CD14-positive monocyte (primary cell): ENCODE results near the gene GNAT2. TPM values are rescaled to one million over a fixed set of nuclear protein-coding genes. Genes with fewer than 3 reads are reported as not detected.
A peak's percentile ranks its signal among the peaks of the same experiment; 100 is the strongest.

ENCODE experiments used
- DNase-seq, 3 donors: peaks; one replicate each; pipeline ENCODE4 v3.0.0-alpha.2; 2011 to 2022
- H2AFZ ChIP-seq: 2 replicates; pipeline ENCODE4 v1.6.0; 2012; ENCODE audit warnings: mild to moderate bottlenecking, low read depth, low read length, inconsistent platforms; ENCODE audit not compliant: insufficient read depth, poor library complexity, severe bottlenecking
- H3K27ac ChIP-seq, 2 donors: 1 replicate in 1 of 2; 2 replicates in 1 of 2; pipeline ENCODE4 v1.5.1; 2012 to 2013; ENCODE audit warnings: low read length in 2 of 2, control low read depth in 1 of 2, inconsistent platforms in 1 of 2, low read depth in 1 of 2, mild to moderate bottlenecking in 1 of 2
- H3K27me3 ChIP-seq, 2 donors: one replicate each; pipeline versions ENCODE4 v1.6.0 to v1.6.1; 2011 to 2013; ENCODE audit warnings: low read length in 2 of 2; ENCODE audit not compliant: control insufficient read depth in 2 of 2, insufficient read depth in 2 of 2
- H3K36me3 ChIP-seq, 2 donors: replicated peaks in 1 of 2; 1 replicate in 1 of 2; 2 replicates in 1 of 2; pipeline versions ENCODE4 v1.5.1 to v1.6.1; 2012 to 2013; ENCODE audit warnings: low read length in 2 of 2, control low read depth in 1 of 2, inconsistent platforms in 1 of 2, mild to moderate bottlenecking in 1 of 2; ENCODE audit not compliant: insufficient read depth in 2 of 2, control insufficient read depth in 1 of 2
- H3K4me1 ChIP-seq, 2 donors: 1 replicate in 1 of 2; 2 replicates in 1 of 2; pipeline versions ENCODE4 v1.5.1 to v1.6.1; 2012 to 2013; ENCODE audit warnings: low read length in 2 of 2, control low read depth in 1 of 2, inconsistent platforms in 1 of 2, mild to moderate bottlenecking in 1 of 2, moderate library complexity in 1 of 2; ENCODE audit not compliant: insufficient read depth in 2 of 2, control insufficient read depth in 1 of 2
- H3K4me2 ChIP-seq: replicated peaks from 2 replicates; pipeline ENCODE3; 2012; ENCODE audit warnings: low read length, moderate library complexity, mild to moderate bottlenecking; ENCODE audit not compliant: poor library complexity, severe bottlenecking; ENCODE audit errors: extremely low read depth
- H3K4me3 ChIP-seq, 3 experiments: fragments of 200-600 bp in 1 of 3; sonication (generic) in 1 of 3; replicated peaks in 1 of 3; 1 replicate in 2 of 3; 2 replicates in 1 of 3; pipeline ENCODE4 v1.5.1; 2011 to 2013; ENCODE audit warnings: low read length in 3 of 3, mild to moderate bottlenecking in 3 of 3, control low read depth in 2 of 3, low read depth in 2 of 3, inconsistent platforms in 1 of 3, moderate library complexity in 1 of 3
- H3K79me2 ChIP-seq: 2 replicates; pipeline ENCODE4 v1.6.0; 2012; ENCODE audit warnings: mild to moderate bottlenecking, control low read depth, inconsistent platforms, low read length, moderate library complexity; ENCODE audit not compliant: insufficient read depth
- H3K9ac ChIP-seq: 2 replicates; pipeline ENCODE4 v1.6.0; 2017; ENCODE audit warnings: low read length, mild to moderate bottlenecking; ENCODE audit not compliant: insufficient read depth, poor library complexity, severe bottlenecking
- H3K9me3 ChIP-seq, 2 donors: replicated peaks in 1 of 2; 1 replicate in 1 of 2; 2 replicates in 1 of 2; pipeline versions ENCODE4 v1.5.1 to v1.6.1; 2012 to 2013; ENCODE audit warnings: low read length in 2 of 2, control low read depth in 1 of 2; ENCODE audit not compliant: control insufficient read depth in 1 of 2, insufficient read depth in 1 of 2
- H4K20me1 ChIP-seq: 2 replicates; pipeline ENCODE4 v1.6.0; 2012; ENCODE audit warnings: mild to moderate bottlenecking, low read length, control low read depth, moderate library complexity; ENCODE audit not compliant: insufficient read depth
- H3K27ac Mint-ChIP-seq, 7 donors: one replicate each; pipeline ENCODE4 v1.8.0; 2020; ENCODE audit warnings: mild to moderate bottlenecking in 7 of 7, mixed read lengths in 7 of 7, moderate library complexity in 6 of 7, inconsistent platforms in 2 of 7
- H3K27me3 Mint-ChIP-seq, 3 donors: one replicate each; pipeline ENCODE4 v1.8.0; 2021 to 2022; ENCODE audit warnings: low read depth in 3 of 3, mild to moderate bottlenecking in 3 of 3, mixed read lengths in 3 of 3, moderate library complexity in 3 of 3, inconsistent platforms in 1 of 3
- H3K36me3 Mint-ChIP-seq, 2 donors: one replicate each; pipeline ENCODE4 v1.8.0; 2020; ENCODE audit warnings: mixed read lengths in 2 of 2, inconsistent platforms in 1 of 2, mild to moderate bottlenecking in 1 of 2
- H3K4me1 Mint-ChIP-seq: one replicate; pipeline ENCODE4 v1.8.0; 2020; ENCODE audit warnings: mild to moderate bottlenecking, mixed read lengths
- H3K4me3 Mint-ChIP-seq, 2 donors: one replicate each; pipeline ENCODE4 v1.8.0; 2020; ENCODE audit warnings: mild to moderate bottlenecking in 2 of 2, mixed read lengths in 2 of 2, moderate library complexity in 1 of 2
- H3K9me3 Mint-ChIP-seq, 7 donors: one replicate each; pipeline ENCODE4 v1.8.0; 2020 to 2022; ENCODE audit warnings: mixed read lengths in 7 of 7, mild to moderate bottlenecking in 6 of 7, moderate library complexity in 6 of 7, inconsistent platforms in 2 of 7
- intact Hi-C, 2 donors: fragments of 100-400 bp; cut with micrococcal nuclease; formaldehyde crosslinking; loops; one replicate each; pipeline versions ENCODE4 v1.15.0 to v1.15.1; 2023
- polyA plus RNA-seq, 3 donors: library from polyadenylated mRNA; depleted of rRNA in 1 of 3; unstranded in 2 of 3; stranded (reverse) in 1 of 3; fragments of 300-500 nt in 2 of 3; fragments of >200 nt in 1 of 3; fragmentation: Illumina TruSeq in 2 of 3; gene quantifications; 1 replicate in 2 of 3; 2 replicates in 1 of 3; pipeline ENCODE4 v1.2.3, GENCODE V29; 2012 to 2021
- TF ChIP-seq, protein P1 (sequence below): fragments of 200-600 bp; IDR thresholded peaks from one replicate; pipeline ENCODE4 v1.8.0; 2022; ENCODE audit warnings: antibody characterized with exemption, mild to moderate bottlenecking

The GNAT2 gene
- polyA plus RNA-seq, 3 donors, result 0.05 TPM; not detected in 2

DNA sequence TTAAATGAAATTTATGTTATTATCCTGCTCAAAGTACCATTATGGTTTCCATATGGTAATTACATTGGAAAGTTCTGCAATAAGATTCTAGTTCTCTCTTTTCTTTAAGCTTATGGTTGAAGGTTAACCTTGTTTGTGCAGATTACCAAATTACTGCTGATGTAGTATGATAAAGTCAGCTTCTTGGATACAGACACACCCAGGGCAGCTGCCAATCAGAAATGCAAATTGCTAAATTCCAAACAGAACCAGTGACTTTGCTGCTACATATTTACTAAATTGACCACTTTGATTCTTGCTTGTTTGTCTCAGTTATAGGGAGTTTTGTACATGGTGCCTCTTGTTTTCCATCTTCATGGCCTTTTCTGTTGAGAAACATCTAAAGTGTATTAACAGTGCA is 26.5 kb downstream of the GNAT2 start:
- Histone ChIP-seq H2AFZ (no peak overlapping the region), H3K4me1 (peaks cover 0 to 7% of the 10 kb centered on the region in 2 donors), H3K79me2 (peaks cover 3% of the 10 kb centered on the region), H3K36me3 (peaks cover 70 to 100% of the 10 kb centered on the region in 2 donors), H3K27ac (no peak overlapping the region), H3K4me3 (no peak overlapping the region), H3K9me3 (no peaks in the 10 kb centered on the region), H4K20me1 (peaks cover 15% of the 10 kb centered on the region), H3K27me3 (no peaks in the 10 kb centered on the region), H3K9ac (no peak overlapping the region), H3K4me2 (no peak overlapping the region)
- H3K36me3 Mint-ChIP-seq, result peaks cover 77 to 91% of the 10 kb centered on the region in 2 donors
- H3K4me3 Mint-ChIP-seq, result no peak overlapping the region
- intact Hi-C loops, result no loop called here
- DNase-seq, result no peak
- no peaks in the 10 kb centered on the region for H3K27me3 Mint-ChIP-seq
- no peak overlapping the region for H3K27ac Mint-ChIP-seq
- peaks cover 10% of the 10 kb centered on the region for H3K4me1 Mint-ChIP-seq
- TF ChIP-seq, protein P1, sequence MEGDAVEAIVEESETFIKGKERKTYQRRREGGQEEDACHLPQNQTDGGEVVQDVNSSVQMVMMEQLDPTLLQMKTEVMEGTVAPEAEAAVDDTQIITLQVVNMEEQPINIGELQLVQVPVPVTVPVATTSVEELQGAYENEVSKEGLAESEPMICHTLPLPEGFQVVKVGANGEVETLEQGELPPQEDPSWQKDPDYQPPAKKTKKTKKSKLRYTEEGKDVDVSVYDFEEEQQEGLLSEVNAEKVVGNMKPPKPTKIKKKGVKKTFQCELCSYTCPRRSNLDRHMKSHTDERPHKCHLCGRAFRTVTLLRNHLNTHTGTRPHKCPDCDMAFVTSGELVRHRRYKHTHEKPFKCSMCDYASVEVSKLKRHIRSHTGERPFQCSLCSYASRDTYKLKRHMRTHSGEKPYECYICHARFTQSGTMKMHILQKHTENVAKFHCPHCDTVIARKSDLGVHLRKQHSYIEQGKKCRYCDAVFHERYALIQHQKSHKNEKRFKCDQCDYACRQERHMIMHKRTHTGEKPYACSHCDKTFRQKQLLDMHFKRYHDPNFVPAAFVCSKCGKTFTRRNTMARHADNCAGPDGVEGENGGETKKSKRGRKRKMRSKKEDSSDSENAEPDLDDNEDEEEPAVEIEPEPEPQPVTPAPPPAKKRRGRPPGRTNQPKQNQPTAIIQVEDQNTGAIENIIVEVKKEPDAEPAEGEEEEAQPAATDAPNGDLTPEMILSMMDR, result no peak
- H3K9me3 Mint-ChIP-seq, result no peaks in the 10 kb centered on the region

DNA sequence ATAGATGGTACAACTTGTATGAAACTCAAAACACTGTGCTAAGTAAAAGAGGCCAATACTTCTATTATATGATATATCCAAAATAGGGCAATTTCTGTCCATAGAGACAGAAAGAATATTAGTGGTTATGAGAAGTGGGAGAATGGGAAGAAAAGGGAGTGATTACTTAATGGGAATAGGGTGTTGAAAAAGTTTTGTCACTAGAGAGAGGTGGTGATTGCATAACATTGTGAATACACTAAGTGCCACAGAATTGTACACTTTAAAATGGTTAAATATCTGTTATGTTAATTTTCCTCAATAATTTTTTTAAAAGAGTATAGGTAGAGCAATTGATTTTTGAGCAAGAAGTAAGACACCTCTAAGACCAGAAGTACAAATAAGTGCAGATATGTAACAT is 29.7 kb downstream of the GNAT2 start:
- no peak overlapping the region for H2AFZ ChIP-seq
- H3K4me3 ChIP-seq, result no peak overlapping the region
- H3K27me3 ChIP-seq, result no peaks in the 10 kb centered on the region
- peaks cover 11% of the 10 kb centered on the region for H3K79me2 ChIP-seq
- Mint-ChIP-seq H3K36me3 (peaks cover 81 to 93% of the 10 kb centered on the region in 2 donors), H3K27ac (peak overlapping the region in 1 of 7 donors; percentile 16), H3K27me3 (no peaks in the 10 kb centered on the region), H3K9me3 (no peaks in the 10 kb centered on the region), H3K4me3 (no peak overlapping the region), H3K4me1 (peaks cover 10% of the 10 kb centered on the region)
- H3K36me3 ChIP-seq, result peaks cover 87 to 100% of the 10 kb centered on the region in 2 donors
- DNase-seq, result no peak
- H3K27ac ChIP-seq, result peak overlapping the region in 1 of 2 donors; percentile 23
- no peak overlapping the region for H3K4me2 ChIP-seq
- no peak overlapping the region for H3K9ac ChIP-seq
- intact Hi-C loops, result loop anchor here in 1 of 2 donors (5.0 kb wide), 1 partner anchor 37 kb away; no protein-coding TSS in a partner anchor
- H3K4me1 ChIP-seq, result peaks cover 0 to 7% of the 10 kb centered on the region in 2 donors
- H4K20me1 ChIP-seq, result peaks cover 26% of the 10 kb centered on the region
- no peaks in the 10 kb centered on the region for H3K9me3 ChIP-seq
- TF ChIP-seq, protein P1, result no peak
